M059J (cell line): ENCODE results near the gene NOTCH3. TPM values are rescaled to one million over a fixed set of nuclear protein-coding genes. Genes with fewer than 3 reads are reported as not detected.
A peak's percentile ranks its signal among the peaks of the same experiment; 100 is the strongest.

Experiments used
- DNase-seq: peaks from one replicate; pipeline ENCODE4 v3.0.0-alpha.2; 2012; ENCODE audit warnings: low read depth
- total RNA-seq: library from RNA; depleted of rRNA; stranded (reverse); fragments of >200 nt; shearing (Covaris generic); gene quantifications from 2 replicates; pipeline ENCODE4 v1.2.3, GENCODE V29; 2014

NOTCH3 gene
- total RNA-seq, 1 experiment from 2014 or later: 2.4 TPM

- peak; percentile 62 for DNase-seq
Measured at GRCh38 chr19:15161028-15161984, 39.5 kb downstream of the NOTCH3 start.

- DNase-seq: no peak
Measured at GRCh38 chr19:15159251-15159650, 41.5 kb downstream of the NOTCH3 start.

GRCh38 chr19:15156391-15156790 lies 44.4 kb downstream of the NOTCH3 start:
- no peak for DNase-seq

- no peak for DNase-seq
Measured at GRCh38 chr19:15155296-15155695, 45.5 kb downstream of the NOTCH3 start.

GRCh38 chr19:15154002-15154612 lies 46.7 kb downstream of the NOTCH3 start:
- peak; percentile 54 for DNase-seq

GRCh38 chr19:15149737-15150136 lies 51.1 kb downstream of the NOTCH3 start:
- DNase-seq: no peak

- no peak for DNase-seq
Measured at GRCh38 chr19:15147090-15147489, 53.7 kb downstream of the NOTCH3 start.

GRCh38 chr19:15144046-15144646 lies 56.6 kb downstream of the NOTCH3 start:
- peak; percentile 30 for DNase-seq

- no peak for DNase-seq
Measured at GRCh38 chr19:15142313-15142712, 58.5 kb downstream of the NOTCH3 start.

- DNase-seq: no peak
Measured at GRCh38 chr19:15141143-15141542, 59.7 kb downstream of the NOTCH3 start.

GRCh38 chr19:15138427-15138826 lies 62.4 kb downstream of the NOTCH3 start:
- DNase-seq: peak; percentile 21

GRCh38 chr19:15137777-15138176 lies 63.0 kb downstream of the NOTCH3 start:
- peak; percentile 16 for DNase-seq

- DNase-seq: peak; percentile 37
Measured at GRCh38 chr19:15136234-15136954, 64.4 kb downstream of the NOTCH3 start.

- DNase-seq: no peak
Measured at GRCh38 chr19:15129856-15130585, 70.8 kb downstream of the NOTCH3 start.

- DNase-seq: no peak
Measured at GRCh38 chr19:15128162-15128770, 72.5 kb downstream of the NOTCH3 start.

- DNase-seq: peak; percentile 50
Measured at GRCh38 chr19:15126131-15126910, 74.5 kb downstream of the NOTCH3 start.

- peak; percentile 98 for DNase-seq
Measured at GRCh38 chr19:15125232-15126067, 75.3 kb downstream of the NOTCH3 start.

GRCh38 chr19:15124572-15125231 lies 76.1 kb downstream of the NOTCH3 start:
- no peak for DNase-seq
